ENCODE results near the gene AFAP1L2. TPM values are rescaled to one million over a fixed set of nuclear protein-coding genes. Genes with fewer than 3 reads are reported as not detected.

Gene AFAP1L2
- total RNA-seq, 3 donors from 2014 or later = 6.7 to 23.4 (median 11.6) TPM

GRCh38 chr10:114279289-114279688 is 125.0 kb downstream of the AFAP1L2 start:
- ATAC-seq (no peak), DNase-seq (no peak)
- H3K4me1 ChIP-seq (ENCODE audit: low read depth) = no peaks in the 10 kb centered on the region
- no peaks in the 10 kb centered on the region for H3K9me3 ChIP-seq
- intact Hi-C loops (cut with DNase I, micrococcal nuclease) = no loop called here
- TF ChIP-seq CTCF (IDR thresholded peaks at IDR 0.05) = no peak
- H3K36me3 ChIP-seq (ENCODE audit: low read depth) = no peaks in the 10 kb centered on the region
- H3K4me3 ChIP-seq = no peak overlapping the region

GRCh38 chr10:114278884-114279191 is 125.5 kb downstream of the AFAP1L2 start:
- no peak for TF ChIP-seq CTCF (IDR thresholded peaks at IDR 0.05)
- Histone ChIP-seq H3K9me3 (no peaks in the 10 kb centered on the region), H3K36me3 (ENCODE audit: low read depth) (no peaks in the 10 kb centered on the region), H3K4me3 (no peak overlapping the region), H3K4me1 (ENCODE audit: low read depth) (no peaks in the 10 kb centered on the region)
- DNase-seq (no peak), ATAC-seq (no peak)
- intact Hi-C loops (cut with DNase I, micrococcal nuclease) = no loop called here

GRCh38 chr10:114278140-114278883 is 126.0 kb downstream of the AFAP1L2 start:
- DNase-seq (no peak), ATAC-seq (no peak)
- Histone ChIP-seq H3K4me1 (ENCODE audit: low read depth) (no peaks in the 10 kb centered on the region), H3K9me3 (no peaks in the 10 kb centered on the region), H3K36me3 (ENCODE audit: low read depth) (no peaks in the 10 kb centered on the region), H3K4me3 (no peak overlapping the region)
- TF ChIP-seq CTCF (IDR thresholded peaks at IDR 0.05) = no peak
- intact Hi-C loops (cut with DNase I, micrococcal nuclease) = no loop called here

GRCh38 chr10:114276671-114277070 is 127.6 kb downstream of the AFAP1L2 start:
- TF ChIP-seq CTCF (IDR thresholded peaks at IDR 0.05) = no peak
- Histone ChIP-seq H3K4me3 (no peak overlapping the region), H3K4me1 (ENCODE audit: low read depth) (peaks cover 4% of the 10 kb centered on the region), H3K9me3 (no peaks in the 10 kb centered on the region), H3K36me3 (ENCODE audit: low read depth) (no peaks in the 10 kb centered on the region)
- ATAC-seq (no peak), DNase-seq (no peak)
- intact Hi-C loops (cut with DNase I, micrococcal nuclease) = no loop called here

GRCh38 chr10:114276066-114276465 is 128.2 kb downstream of the AFAP1L2 start:
- no peak for DNase-seq

More at GRCh38 chr10:114276066-114276465, 128.2 kb downstream of the AFAP1L2 start:
- intact Hi-C loops (cut with DNase I, micrococcal nuclease) = no loop called here
- Histone ChIP-seq H3K9me3 (no peaks in the 10 kb centered on the region), H3K4me3 (no peak overlapping the region), H3K36me3 (ENCODE audit: low read depth) (no peaks in the 10 kb centered on the region), H3K4me1 (ENCODE audit: low read depth) (peaks cover 10% of the 10 kb centered on the region)
- ATAC-seq = no peak
- no peak for TF ChIP-seq CTCF (IDR thresholded peaks at IDR 0.05)
